Measurements from ENCODE around the gene ATP9B. TPM values are rescaled to one million over a fixed set of nuclear protein-coding genes. Genes with fewer than 3 reads are reported as not detected.
A peak's percentile ranks its signal among the peaks of the same experiment; 100 is the strongest.
"Not testable (repeated sequence)": the region's sequence is repeated elsewhere in the genome, so short reads cannot be mapped to it uniquely, and the experiment has no call there.

Gene ATP9B
- total RNA-seq, 1 donor: 35.4 TPM

DNA sequence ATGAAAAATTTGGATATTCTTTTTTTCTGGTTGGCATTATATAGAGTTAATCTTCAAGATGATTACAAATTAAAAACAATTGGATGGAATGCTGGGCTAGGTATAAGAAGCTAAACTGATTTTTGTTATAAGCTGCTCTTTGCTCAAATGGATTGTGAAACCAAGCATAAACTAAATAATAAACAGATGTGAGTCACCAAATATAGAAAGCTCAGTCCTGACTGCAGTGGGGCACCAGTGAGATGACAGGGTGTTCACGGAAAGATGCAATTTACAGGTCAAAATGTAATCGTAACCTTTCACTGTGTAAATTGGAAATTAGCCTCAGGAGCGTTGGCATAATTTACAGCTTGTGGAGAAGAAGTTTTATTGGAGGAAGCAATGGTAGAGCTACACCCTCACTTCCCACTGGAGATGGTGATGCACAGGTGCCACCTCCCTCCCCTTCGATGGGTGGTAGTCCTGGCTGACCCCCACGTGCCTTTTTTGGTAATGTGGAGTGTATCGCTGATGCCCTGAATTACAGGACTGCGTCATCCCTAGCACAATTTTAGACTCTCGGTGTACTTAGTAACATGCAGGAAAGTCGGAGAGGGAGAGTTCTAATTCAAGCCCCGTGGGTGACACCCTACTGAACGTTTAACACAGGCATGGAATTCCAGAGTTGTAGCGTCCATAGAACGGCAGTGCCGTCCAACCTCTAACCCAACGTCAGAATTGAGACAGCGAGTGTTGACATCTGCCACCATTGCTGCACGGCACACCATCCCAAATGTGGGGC is 252.6 kb downstream of the ATP9B start:
- H3K4me3 ChIP-seq (ENCODE audit: low read depth, low read length): no peak overlapping the region
- TF ChIP-seq, protein P1, sequence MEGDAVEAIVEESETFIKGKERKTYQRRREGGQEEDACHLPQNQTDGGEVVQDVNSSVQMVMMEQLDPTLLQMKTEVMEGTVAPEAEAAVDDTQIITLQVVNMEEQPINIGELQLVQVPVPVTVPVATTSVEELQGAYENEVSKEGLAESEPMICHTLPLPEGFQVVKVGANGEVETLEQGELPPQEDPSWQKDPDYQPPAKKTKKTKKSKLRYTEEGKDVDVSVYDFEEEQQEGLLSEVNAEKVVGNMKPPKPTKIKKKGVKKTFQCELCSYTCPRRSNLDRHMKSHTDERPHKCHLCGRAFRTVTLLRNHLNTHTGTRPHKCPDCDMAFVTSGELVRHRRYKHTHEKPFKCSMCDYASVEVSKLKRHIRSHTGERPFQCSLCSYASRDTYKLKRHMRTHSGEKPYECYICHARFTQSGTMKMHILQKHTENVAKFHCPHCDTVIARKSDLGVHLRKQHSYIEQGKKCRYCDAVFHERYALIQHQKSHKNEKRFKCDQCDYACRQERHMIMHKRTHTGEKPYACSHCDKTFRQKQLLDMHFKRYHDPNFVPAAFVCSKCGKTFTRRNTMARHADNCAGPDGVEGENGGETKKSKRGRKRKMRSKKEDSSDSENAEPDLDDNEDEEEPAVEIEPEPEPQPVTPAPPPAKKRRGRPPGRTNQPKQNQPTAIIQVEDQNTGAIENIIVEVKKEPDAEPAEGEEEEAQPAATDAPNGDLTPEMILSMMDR (IDR thresholded peaks at IDR 0.05; ENCODE audit: insufficient read depth, low read depth, low read length): no peak
- DNase-seq (ENCODE audit: low read depth): peak; percentile 54

DNA sequence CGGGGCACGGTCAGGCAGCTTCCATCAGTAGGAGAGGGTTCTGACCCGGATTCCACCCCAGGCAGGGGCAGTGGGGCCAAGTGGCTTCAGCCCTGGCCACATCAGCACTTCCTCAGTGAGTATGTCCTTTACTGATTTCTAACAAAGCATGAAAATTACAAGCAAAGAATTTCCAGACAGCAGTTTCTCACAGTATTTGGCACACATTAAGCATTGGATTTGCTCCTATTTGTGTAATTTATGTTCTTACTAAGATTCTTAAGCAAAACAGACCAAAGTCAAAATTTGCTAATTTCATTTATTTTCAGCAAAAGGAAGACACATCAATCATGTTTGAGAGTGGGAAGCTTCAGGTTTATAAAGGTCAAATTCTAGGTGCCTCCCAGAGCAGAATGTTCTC is 253.2 kb downstream of the ATP9B start:
- TF ChIP-seq, protein P1 (IDR thresholded peaks at IDR 0.05; ENCODE audit: insufficient read depth, low read depth, low read length): no peak
- no peak overlapping the region for H3K4me3 ChIP-seq (ENCODE audit: low read depth, low read length)
- no peak for DNase-seq (ENCODE audit: low read depth)

DNA sequence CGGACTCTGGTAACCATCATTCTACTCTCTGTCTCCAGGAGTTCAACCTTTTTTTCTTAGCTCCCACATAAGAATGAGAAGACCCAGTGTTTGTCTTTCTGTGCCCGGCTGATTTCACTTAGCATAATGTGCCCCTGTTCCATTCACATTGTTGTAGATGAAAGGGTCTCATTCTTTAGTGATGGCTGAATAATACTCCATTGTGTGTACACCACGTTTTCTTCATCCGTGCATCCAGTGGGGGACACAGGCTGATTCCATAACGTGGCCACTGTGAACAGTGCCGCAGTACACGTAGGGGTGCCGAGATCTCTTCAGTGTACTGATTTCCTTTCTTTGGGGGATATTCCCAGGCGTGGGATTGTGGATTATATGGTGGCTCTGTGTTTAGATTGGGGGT is 254.3 kb downstream of the ATP9B start:
- H3K4me3 ChIP-seq (ENCODE audit: low read depth, low read length): peak overlapping the region; percentile 1
- DNase-seq (ENCODE audit: low read depth): no peak
- TF ChIP-seq, protein P1 (IDR thresholded peaks at IDR 0.05; ENCODE audit: insufficient read depth, low read depth, low read length): no peak

DNA sequence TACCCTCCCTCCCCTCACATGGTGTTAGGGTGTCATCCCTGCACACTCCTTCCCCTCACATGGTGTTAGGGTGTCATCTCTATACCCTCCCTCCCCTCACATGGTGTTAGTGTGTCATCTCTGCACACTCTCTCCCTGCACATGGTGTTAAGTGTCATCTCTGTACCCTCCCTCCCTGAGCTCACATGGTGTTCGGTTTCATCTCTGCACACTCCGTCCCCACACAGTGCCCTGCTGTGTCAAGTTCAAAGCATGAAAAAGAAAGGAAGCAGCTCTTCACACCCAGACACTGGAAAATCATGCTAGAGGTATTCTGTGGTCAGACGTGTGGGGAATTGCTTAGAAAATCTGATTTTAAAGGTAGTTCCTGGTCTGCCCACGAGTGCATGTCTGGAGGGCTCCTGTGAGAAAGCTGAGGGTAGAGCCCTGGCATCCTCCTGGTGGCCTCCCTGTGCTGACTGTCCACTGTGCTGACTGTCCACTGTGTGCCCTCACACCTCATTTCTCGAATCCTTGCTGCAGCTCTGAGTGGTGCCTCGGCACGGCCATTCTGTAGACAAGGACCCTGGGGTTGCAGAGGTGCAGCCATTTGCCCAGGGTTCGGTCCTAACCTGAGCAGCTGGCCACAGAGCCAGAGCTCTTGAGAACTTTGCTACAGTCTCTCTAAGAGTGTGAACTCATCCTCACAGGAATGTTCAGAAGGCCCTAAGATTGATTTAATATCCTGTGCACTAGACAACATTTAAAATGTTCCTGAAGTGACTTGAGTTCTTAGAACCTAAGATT is 257.4 kb downstream of the ATP9B start:
- H3K4me3 ChIP-seq (ENCODE audit: low read depth, low read length): no peak overlapping the region
- no peak for DNase-seq (ENCODE audit: low read depth)
- TF ChIP-seq, protein P1 (IDR thresholded peaks at IDR 0.05; ENCODE audit: insufficient read depth, low read depth, low read length): no peak

DNA sequence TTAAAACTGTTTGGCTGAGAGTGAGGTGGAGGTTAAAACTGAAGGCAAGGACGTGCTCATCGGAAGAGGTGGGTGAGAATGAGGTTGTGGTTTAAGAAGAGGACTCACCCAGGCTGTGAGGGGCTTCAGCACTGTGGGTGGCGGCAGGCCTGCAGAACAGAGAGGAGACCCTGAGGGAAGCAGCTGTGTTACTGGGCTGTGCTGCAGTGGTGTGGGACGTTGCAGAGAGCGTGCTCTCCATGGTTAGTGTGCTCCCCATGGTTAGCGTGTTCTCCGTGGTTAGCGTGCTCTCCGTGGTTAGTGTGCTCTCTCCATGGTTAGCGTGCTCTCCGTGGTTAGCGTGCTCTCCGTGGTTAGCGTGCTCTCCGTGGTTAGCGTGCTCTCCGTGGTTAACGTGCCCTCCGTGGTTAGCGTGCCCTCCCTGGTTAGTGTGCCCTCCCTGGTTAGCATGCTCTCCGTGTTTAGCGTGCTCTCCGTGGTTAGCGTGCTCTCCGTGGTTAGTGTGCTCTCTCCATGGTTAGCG is 258.1 kb downstream of the ATP9B start:
- DNase-seq (ENCODE audit: low read depth): no peak
- H3K4me3 ChIP-seq (ENCODE audit: low read depth, low read length): no peak overlapping the region
- TF ChIP-seq, protein P1 (IDR thresholded peaks at IDR 0.05; ENCODE audit: insufficient read depth, low read depth, low read length): no peak

DNA sequence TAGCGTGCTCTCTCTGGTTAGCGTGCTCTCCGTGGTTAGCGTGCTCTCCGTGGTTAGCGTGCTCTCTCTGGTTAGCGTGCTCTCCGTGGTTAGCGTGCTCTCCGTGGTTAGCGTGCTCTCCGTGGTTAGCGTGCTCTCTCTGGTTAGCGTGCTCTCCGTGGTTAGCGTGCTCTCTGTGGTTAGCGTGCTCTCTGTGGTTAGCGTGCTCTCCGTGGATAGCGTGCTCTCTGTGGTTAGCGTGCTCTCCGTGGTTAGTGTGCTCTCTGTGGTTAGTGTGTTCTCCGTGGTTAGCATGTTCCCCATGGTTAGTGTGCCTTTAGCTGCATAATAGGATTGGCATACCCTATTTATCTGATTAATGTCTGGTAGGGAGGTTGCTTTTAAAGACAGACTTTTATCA is 258.7 kb downstream of the ATP9B start:
- DNase-seq (ENCODE audit: low read depth); H3K4me3 ChIP-seq (ENCODE audit: low read depth, low read length): not testable (repeated sequence)

DNA sequence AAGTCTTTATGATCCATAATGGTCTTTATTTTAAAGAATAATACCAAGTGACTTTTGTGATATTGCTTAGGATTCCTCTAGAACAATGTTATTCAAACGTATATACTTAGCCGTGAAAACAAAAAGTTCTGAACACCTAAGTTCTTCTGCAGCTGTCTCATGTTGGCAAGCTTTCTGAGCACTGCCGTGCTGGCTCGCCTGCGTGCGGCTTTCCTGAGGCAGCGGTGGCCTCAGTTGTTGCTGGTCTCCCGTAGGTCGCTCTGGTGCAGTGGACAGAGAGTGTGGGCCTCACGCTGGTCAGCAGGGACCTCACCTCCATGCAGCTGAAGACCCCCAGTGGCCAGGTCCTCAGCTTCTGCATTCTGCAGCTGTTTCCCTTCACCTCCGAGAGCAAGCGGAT is 259.7 kb downstream of the ATP9B start:
- no peak overlapping the region for H3K4me3 ChIP-seq (ENCODE audit: low read depth, low read length)
- no peak for DNase-seq (ENCODE audit: low read depth)
- TF ChIP-seq, protein P1 (IDR thresholded peaks at IDR 0.05; ENCODE audit: insufficient read depth, low read depth, low read length): no peak

Measured in fibroblast of villous mesenchyme (primary cell).